GM12874 (cell line): ENCODE measurements around the gene PREPL.

Experiments
- CTCF ChIP-seq: IDR thresholded peaks from 2 replicates; pipeline ENCODE4 v1.5.1; 2011; ENCODE audit warnings: low read depth, mild to moderate bottlenecking, control low read depth, low read length, moderate library complexity; ENCODE audit not compliant: insufficient read depth

Gene PREPL

GRCh38 chr2:44295113-44295512 is 66.2 kb downstream of the PREPL start:
- no peak for TF ChIP-seq CTCF

GRCh38 chr2:44291281-44292248 is 69.7 kb downstream of the PREPL start:
- TF ChIP-seq CTCF, result peak; percentile 24; the same call in 1 of the 2 replicates

GRCh38 chr2:44290261-44290660 is 71.0 kb downstream of the PREPL start:
- no peak for TF ChIP-seq CTCF

GRCh38 chr2:44286884-44287638 is 74.2 kb downstream of the PREPL start:
- no peak for TF ChIP-seq CTCF

GRCh38 chr2:44286119-44286883 is 75.0 kb downstream of the PREPL start:
- no peak for TF ChIP-seq CTCF

- TF ChIP-seq CTCF, result no peak
Measured at GRCh38 chr2:44285174-44285573, 76.1 kb downstream of the PREPL start.
